ENCODE measurements around the gene IL17A. TPM values are rescaled to one million over a fixed set of nuclear protein-coding genes. Genes with fewer than 3 reads are reported as not detected.

Gene IL17A
- total RNA-seq, 4 donors from 2014 or later = not detected

- intact Hi-C loops (cut with DNase I; ENCODE audit: low total_unique reads) (no loop called here), in situ Hi-C loops (cut with MboI; ENCODE audit: low pct_ligation_motif_present in 1 of 4, low pct_unique_long_range_greater_than_20kb in 1 of 4, low sequenced_read_pairs in 3 of 4) (no loop called here)
- H3K4me1 ChIP-seq = no peaks in the 10 kb centered on the region
- H3K4me3 ChIP-seq = no peak overlapping the region
- DNase-seq = no peak
- H3K27ac ChIP-seq = no peak overlapping the region
- H3K27me3 ChIP-seq = no peaks in the 10 kb centered on the region
- TF ChIP-seq EP300 (IDR thresholded peaks at IDR 0.05; ENCODE audit: low read depth) (no peak), POLR2A (IDR thresholded peaks at IDR 0.05) (no peak), POLR2AphosphoS5 (IDR thresholded peaks at IDR 0.05) (no peak), CTCF (IDR thresholded peaks at IDR 0.05) (no peak)
- no peaks in the 10 kb centered on the region for H3K36me3 ChIP-seq
- H3K9me3 ChIP-seq = no peaks in the 10 kb centered on the region
Measured at GRCh38 chr6:52177961-52178360, 8.2 kb upstream of the IL17A start.

- TF ChIP-seq POLR2A (IDR thresholded peaks at IDR 0.05) (no peak), CTCF (IDR thresholded peaks at IDR 0.05) (no peak), EP300 (IDR thresholded peaks at IDR 0.05; ENCODE audit: low read depth) (no peak)
- in situ Hi-C loops (cut with MboI; ENCODE audit: low pct_ligation_motif_present in 1 of 4, low pct_unique_long_range_greater_than_20kb in 1 of 4, low sequenced_read_pairs in 3 of 4) (no loop called here), intact Hi-C loops (cut with DNase I; ENCODE audit: low total_unique reads) (no loop called here)
- Histone ChIP-seq H3K9me3 (no peaks in the 10 kb centered on the region), H3K27me3 (no peaks in the 10 kb centered on the region), H3K36me3 (no peaks in the 10 kb centered on the region), H3K4me1 (no peaks in the 10 kb centered on the region), H3K27ac (no peak overlapping the region), H3K4me3 (no peak overlapping the region)
- no peak for DNase-seq
- 55 to 60% methylated on average over 5 of the region's 5 CpGs for WGBS, 2 donors (ENCODE audit: low coverage in 1 of 2)
Measured at GRCh38 chr6:52180787-52181558, 5.2 kb upstream of the IL17A start.

GRCh38 chr6:52183131-52183713, 3.0 kb upstream of the IL17A start:
- intact Hi-C loops (cut with DNase I; ENCODE audit: low total_unique reads) = no loop called here
- Histone ChIP-seq H3K36me3 (no peaks in the 10 kb centered on the region), H3K4me1 (no peaks in the 10 kb centered on the region), H3K27ac (no peak overlapping the region), H3K4me3 (no peak overlapping the region), H3K9me3 (no peaks in the 10 kb centered on the region), H3K27me3 (no peaks in the 10 kb centered on the region)
- TF ChIP-seq CTCF (IDR thresholded peaks at IDR 0.05) = no peak
- TF ChIP-seq POLR2AphosphoS5 (IDR thresholded peaks at IDR 0.05) = no peak
- no peak for TF ChIP-seq EP300 (IDR thresholded peaks at IDR 0.05; ENCODE audit: low read depth)
- TF ChIP-seq POLR2A (IDR thresholded peaks at IDR 0.05) = no peak
- 17 to 43% methylated on average over 1 to 3 of the region's 3 CpGs for WGBS, 2 donors (ENCODE audit: low coverage in 1 of 2)
- in situ Hi-C loops (cut with MboI; ENCODE audit: low pct_ligation_motif_present in 1 of 4, low pct_unique_long_range_greater_than_20kb in 1 of 4, low sequenced_read_pairs in 3 of 4) = no loop called here
- no peak for DNase-seq

- 71 to 73% methylated on average over 3 to 5 of the region's 5 CpGs for WGBS, 2 donors (ENCODE audit: low coverage in 1 of 2)
- H3K27ac ChIP-seq = no peak overlapping the region
- intact Hi-C loops (cut with DNase I; ENCODE audit: low total_unique reads) (no loop called here), in situ Hi-C loops (cut with MboI; ENCODE audit: low pct_ligation_motif_present in 1 of 4, low pct_unique_long_range_greater_than_20kb in 1 of 4, low sequenced_read_pairs in 3 of 4) (no loop called here)
- TF ChIP-seq POLR2A (IDR thresholded peaks at IDR 0.05) = no peak
- TF ChIP-seq POLR2AphosphoS5 (IDR thresholded peaks at IDR 0.05) = no peak
- no peak for TF ChIP-seq EP300 (IDR thresholded peaks at IDR 0.05; ENCODE audit: low read depth)
- H3K36me3 ChIP-seq = no peaks in the 10 kb centered on the region
- H3K4me3 ChIP-seq = no peak overlapping the region
- H3K27me3 ChIP-seq = no peaks in the 10 kb centered on the region
- no peaks in the 10 kb centered on the region for H3K4me1 ChIP-seq
- no peaks in the 10 kb centered on the region for H3K9me3 ChIP-seq
- DNase-seq = no peak
Measured at GRCh38 chr6:52186480-52186879, 305 bp downstream of the IL17A start.
